Large intestine (tissue), 3 donors: ENCODE results near the gene FAM50B. TPM values are rescaled to one million over a fixed set of nuclear protein-coding genes. Genes with fewer than 3 reads are reported as not detected.

Experiments used
- DNase-seq, 2 donors: peaks; one replicate each; pipeline versions ENCODE4 v3.0.0 to v3.0.0-alpha.2; 2013
- H3K27ac ChIP-seq: one replicate; pipeline ENCODE4 v1.5.1; 2013; ENCODE audit warnings: low read length
- H3K27me3 ChIP-seq: 2 replicates; pipeline ENCODE4 v1.6.1; 2013; ENCODE audit warnings: low read length; ENCODE audit not compliant: control insufficient read depth, insufficient read depth
- H3K36me3 ChIP-seq: 2 replicates; pipeline ENCODE4 v1.6.1; 2013; ENCODE audit warnings: low read length; ENCODE audit not compliant: control insufficient read depth, insufficient read depth
- H3K4me1 ChIP-seq: one replicate; pipeline ENCODE4 v1.6.1; 2013; ENCODE audit warnings: low read length; ENCODE audit not compliant: control insufficient read depth, insufficient read depth
- H3K4me3 ChIP-seq: one replicate; pipeline ENCODE4 v1.5.1; 2013; ENCODE audit warnings: low read length
- H3K9me3 ChIP-seq: one replicate; pipeline ENCODE4 v1.6.1; 2013; ENCODE audit warnings: mild to moderate bottlenecking, low read depth, low read length, moderate library complexity; ENCODE audit not compliant: control insufficient read depth
- WGBS: methylation state at CpG from one replicate; pipeline ENCODE4 v1.1.5; 2013; ENCODE audit warnings: low lambda C conversion rate; ENCODE audit not compliant: insufficient coverage; 5-methylcytosine and 5-hydroxymethylcytosine counted together
- polyA plus RNA-seq: library from polyadenylated mRNA; unstranded; fragments of 120-200 nt; gene quantifications from one replicate; pipeline ENCODE4 v1.2.1, GENCODE V29; 2013

FAM50B gene
- polyA plus RNA-seq, 1 donor = 8.1 TPM

GRCh38 chr6:3831761-3832530 is 17.2 kb upstream of the FAM50B start:
- Histone ChIP-seq H3K36me3 (no peaks in the 10 kb centered on the region), H3K27me3 (no peaks in the 10 kb centered on the region), H3K9me3 (no peaks in the 10 kb centered on the region), H3K4me3 (no peak overlapping the region), H3K27ac (no peak overlapping the region), H3K4me1 (peaks cover 20% of the 10 kb centered on the region)
- no peak for DNase-seq
- 79% methylated on average over 3 of the region's 6 CpGs for WGBS

- Histone ChIP-seq H3K36me3 (no peaks in the 10 kb centered on the region), H3K4me3 (no peak overlapping the region), H3K27ac (peak overlapping the region; percentile 91), H3K27me3 (no peaks in the 10 kb centered on the region), H3K9me3 (no peaks in the 10 kb centered on the region), H3K4me1 (peaks cover 20% of the 10 kb centered on the region)
- WGBS = no CpG with 5 or more reads among the region's 5 CpGs
- peak; percentile 96 to 99 for DNase-seq
Measured at GRCh38 chr6:3835055-3835731, 14.0 kb upstream of the FAM50B start.

- Histone ChIP-seq H3K36me3 (no peaks in the 10 kb centered on the region), H3K9me3 (no peaks in the 10 kb centered on the region), H3K4me1 (peaks cover 25% of the 10 kb centered on the region), H3K4me3 (no peak overlapping the region), H3K27ac (peak overlapping the region; percentile 91), H3K27me3 (no peaks in the 10 kb centered on the region)
- 100% methylated on average over 2 of the region's 5 CpGs for WGBS
- no peak for DNase-seq
Measured at GRCh38 chr6:3835785-3836184, 13.4 kb upstream of the FAM50B start.

GRCh38 chr6:3836566-3836965 is 12.6 kb upstream of the FAM50B start:
- Histone ChIP-seq H3K27me3 (no peaks in the 10 kb centered on the region), H3K4me3 (no peak overlapping the region), H3K27ac (peak overlapping the region; percentile 91), H3K9me3 (no peaks in the 10 kb centered on the region), H3K36me3 (no peaks in the 10 kb centered on the region), H3K4me1 (peaks cover 31% of the 10 kb centered on the region)
- WGBS = no CpG with 5 or more reads among the region's 3 CpGs
- no peak for DNase-seq

- no peaks in the 10 kb centered on the region for H3K9me3 ChIP-seq
- H3K27me3 ChIP-seq = no peaks in the 10 kb centered on the region
- peak in 1 of 2 donors; percentile 56 for DNase-seq
- H3K4me1 ChIP-seq = peaks cover 31% of the 10 kb centered on the region
- H3K27ac ChIP-seq = no peak overlapping the region
- WGBS = no CpG with 5 or more reads among the region's 1 CpG
- no peak overlapping the region for H3K4me3 ChIP-seq
- no peaks in the 10 kb centered on the region for H3K36me3 ChIP-seq
Measured at GRCh38 chr6:3837781-3838180, 11.4 kb upstream of the FAM50B start.

GRCh38 chr6:3838992-3839867 is 9.9 kb upstream of the FAM50B start:
- WGBS = no CpG with 5 or more reads among the region's 8 CpGs
- H3K27me3 ChIP-seq = no peaks in the 10 kb centered on the region
- H3K4me3 ChIP-seq = no peak overlapping the region
- no peaks in the 10 kb centered on the region for H3K36me3 ChIP-seq
- H3K4me1 ChIP-seq = peaks cover 31% of the 10 kb centered on the region
- DNase-seq = no peak
- H3K27ac ChIP-seq = no peak overlapping the region
- no peaks in the 10 kb centered on the region for H3K9me3 ChIP-seq

- Histone ChIP-seq H3K4me1 (peaks cover 19% of the 10 kb centered on the region), H3K27me3 (no peaks in the 10 kb centered on the region), H3K9me3 (no peaks in the 10 kb centered on the region), H3K4me3 (no peak overlapping the region), H3K36me3 (no peaks in the 10 kb centered on the region), H3K27ac (peak overlapping the region; percentile 54)
- no CpG with 5 or more reads among the region's 6 CpGs for WGBS
- peak; percentile 42 to 59 for DNase-seq
Measured at GRCh38 chr6:3841066-3841454, 8.1 kb upstream of the FAM50B start.

GRCh38 chr6:3841711-3842565 is 7.2 kb upstream of the FAM50B start:
- H3K27me3 ChIP-seq = no peaks in the 10 kb centered on the region
- H3K9me3 ChIP-seq = no peaks in the 10 kb centered on the region
- H3K4me1 ChIP-seq = peaks cover 11% of the 10 kb centered on the region
- no peak overlapping the region for H3K27ac ChIP-seq
- WGBS = no CpG with 5 or more reads among the region's 9 CpGs
- no peaks in the 10 kb centered on the region for H3K36me3 ChIP-seq
- DNase-seq = no peak
- H3K4me3 ChIP-seq = no peak overlapping the region

- Histone ChIP-seq H3K4me1 (peaks cover 11% of the 10 kb centered on the region), H3K36me3 (no peaks in the 10 kb centered on the region), H3K9me3 (no peaks in the 10 kb centered on the region), H3K27me3 (no peaks in the 10 kb centered on the region), H3K27ac (no peak overlapping the region), H3K4me3 (no peak overlapping the region)
- no peak for DNase-seq
- 82% methylated on average over 3 of the region's 9 CpGs for WGBS
Measured at GRCh38 chr6:3843379-3844096, 5.6 kb upstream of the FAM50B start.
